ENCODE measurements around the gene DNAJB12.

The DNAJB12 gene

GRCh38 chr10:72292223-72292691, 62.5 kb downstream of the DNAJB12 start:
- no peaks in the 10 kb centered on the region for H3K27me3 ChIP-seq (replicated peaks)
- DNase-seq: no peak
- H3K4me3 ChIP-seq (ENCODE audit: low read depth, low read length): no peak overlapping the region
- H3K27ac ChIP-seq: no peak overlapping the region
- H3K36me3 ChIP-seq (replicated peaks): no peaks in the 10 kb centered on the region
- no peak for TF ChIP-seq CTCF (IDR thresholded peaks at IDR 0.05; ENCODE audit: low read depth, low read length, missing control alignments)
- in situ Hi-C loops (cut with HindIII; ENCODE audit: low pct_ligation_motif_present, low sequenced_read_pairs): no loop called here

DNA sequence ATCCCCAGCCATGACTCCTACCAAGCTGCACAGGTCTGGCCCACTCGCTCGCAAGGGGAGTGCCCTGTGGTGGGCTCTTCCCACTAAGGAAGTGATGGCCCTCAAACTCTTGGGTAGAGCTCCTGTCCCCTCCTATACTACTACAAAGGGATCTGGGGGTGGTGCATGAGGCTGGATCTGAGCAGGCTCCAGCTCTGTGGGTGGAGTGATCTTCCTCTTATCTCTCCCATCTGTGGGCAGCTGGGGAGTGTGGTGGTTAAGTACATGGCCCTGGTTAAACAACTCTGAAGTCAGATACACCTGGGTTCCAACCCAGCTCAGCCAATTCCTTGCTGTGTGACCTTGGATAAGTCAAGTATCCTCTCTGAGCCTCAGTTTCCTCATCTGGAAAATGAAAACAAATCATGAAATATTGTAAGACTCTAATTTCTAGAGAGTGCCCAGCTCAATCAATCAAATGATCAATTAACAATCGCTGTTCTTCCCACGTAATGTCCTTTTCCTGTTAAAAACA, 63.6 kb downstream of the DNAJB12 start:
- Histone ChIP-seq H3K27me3 (replicated peaks) (no peaks in the 10 kb centered on the region), H3K4me3 (ENCODE audit: low read depth, low read length) (no peak overlapping the region), H3K27ac (no peak overlapping the region), H3K36me3 (replicated peaks) (no peaks in the 10 kb centered on the region)
- TF ChIP-seq CTCF (IDR thresholded peaks at IDR 0.05; ENCODE audit: low read depth, low read length, missing control alignments): no peak
- in situ Hi-C loops (cut with HindIII; ENCODE audit: low pct_ligation_motif_present, low sequenced_read_pairs): no loop called here
- DNase-seq: no peak

DNA sequence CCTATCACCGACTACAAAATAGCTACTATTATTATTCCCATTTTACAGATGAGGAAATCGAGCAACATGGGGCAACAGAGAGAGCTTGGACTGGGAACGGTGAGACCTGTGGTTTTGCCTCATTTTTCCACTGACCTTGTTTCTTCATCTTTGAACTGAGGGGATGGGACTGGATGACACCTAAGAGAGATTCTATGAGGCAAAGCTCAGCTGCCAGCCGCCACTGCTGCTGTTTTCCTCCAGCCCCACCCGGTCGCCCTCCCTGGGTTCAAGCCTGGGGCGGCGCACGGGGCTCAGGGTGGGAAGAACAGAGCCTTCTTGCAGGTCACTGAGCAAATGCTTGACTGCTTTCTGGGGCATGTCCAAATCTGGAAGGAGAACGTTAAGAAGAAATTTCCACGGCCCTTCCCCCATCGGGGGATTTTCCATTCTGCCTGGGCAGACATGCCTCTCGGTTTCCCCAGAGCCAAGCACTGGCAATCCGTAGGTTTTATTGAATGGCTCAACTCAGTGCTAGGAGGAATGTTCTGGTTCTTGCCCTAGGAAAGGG, 68.7 kb downstream of the DNAJB12 start:
- no peak for TF ChIP-seq CTCF (IDR thresholded peaks at IDR 0.05; ENCODE audit: low read depth, low read length, missing control alignments)

GRCh38 chr10:72283131-72283530, 71.6 kb downstream of the DNAJB12 start:
- no peak overlapping the region for H3K4me3 ChIP-seq (ENCODE audit: low read depth, low read length)
- DNase-seq: no peak
- H3K36me3 ChIP-seq (replicated peaks): no peaks in the 10 kb centered on the region
- H3K27me3 ChIP-seq (replicated peaks): no peaks in the 10 kb centered on the region
- in situ Hi-C loops (cut with HindIII; ENCODE audit: low pct_ligation_motif_present, low sequenced_read_pairs): no loop called here
- no peak overlapping the region for H3K27ac ChIP-seq
- no peak for TF ChIP-seq CTCF (IDR thresholded peaks at IDR 0.05; ENCODE audit: low read depth, low read length, missing control alignments)

More for the DNA sequence above, 68.7 kb downstream of the DNAJB12 start:
- Histone ChIP-seq H3K27ac (no peak overlapping the region), H3K36me3 (replicated peaks) (no peaks in the 10 kb centered on the region), H3K27me3 (replicated peaks) (no peaks in the 10 kb centered on the region), H3K4me3 (ENCODE audit: low read depth, low read length) (no peak overlapping the region)
- no peak for DNase-seq
- in situ Hi-C loops (cut with HindIII; ENCODE audit: low pct_ligation_motif_present, low sequenced_read_pairs): no loop called here
